ENCODE results near the gene GNPTAB.

GNPTAB gene

DNA sequence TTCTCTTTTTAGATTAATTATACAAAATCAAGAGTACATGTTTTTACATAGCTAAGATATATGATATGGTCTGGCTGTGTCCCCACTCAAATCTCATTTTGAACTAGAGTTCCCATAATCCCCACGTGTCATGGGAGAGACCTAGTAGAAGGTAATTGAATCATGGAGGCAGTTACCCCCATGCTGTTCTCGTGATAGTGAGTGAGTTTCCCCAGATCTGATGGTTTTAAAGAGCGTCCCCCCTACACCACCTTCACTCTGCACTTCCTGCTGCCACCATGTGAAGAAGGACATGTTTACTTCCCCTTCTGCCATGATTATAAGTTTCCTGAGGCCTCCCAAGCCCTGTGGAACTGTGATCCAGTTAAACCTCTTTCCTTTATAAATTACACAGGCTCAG, 25.2 kb upstream of the GNPTAB start:
- TF ChIP-seq CTCF (IDR thresholded peaks at IDR 0.05; ENCODE audit: low read depth, low read length) (no peak), EZH2phosphoT487 (IDR thresholded peaks at IDR 0.05; ENCODE audit: low read depth) (no peak)
- peak overlapping the region; percentile 96 for H3K27ac ChIP-seq (ENCODE audit: low read length)
- H2AFZ ChIP-seq (ENCODE audit: low read depth, low read length): no peak overlapping the region

GRCh38 chr12:101855364-101855884, 24.7 kb upstream of the GNPTAB start:
- H3K4me2 ChIP-seq (ENCODE audit: low read length): peak overlapping the region; percentile 66
- H3K27me3 ChIP-seq (ENCODE audit: low read depth, low read length): no peaks in the 10 kb centered on the region
- peak overlapping the region; percentile 96 for H3K27ac ChIP-seq (ENCODE audit: low read length)
- no peaks in the 10 kb centered on the region for H4K20me1 ChIP-seq (ENCODE audit: insufficient read depth, low read length)
- no peaks in the 10 kb centered on the region for H3K79me2 ChIP-seq (ENCODE audit: low read length)
- no peak overlapping the region for H2AFZ ChIP-seq (ENCODE audit: low read depth, low read length)
- H3K9ac ChIP-seq (ENCODE audit: low read length): peak overlapping the region; percentile 62
- H3K4me1 ChIP-seq (ENCODE audit: low read length): peaks cover 86% of the 10 kb centered on the region
- no peaks in the 10 kb centered on the region for H3K9me3 ChIP-seq (ENCODE audit: insufficient read depth, low read length)
- peak overlapping the region; percentile 9; the same call in 1 of the 2 replicates for H3K4me3 ChIP-seq (ENCODE audit: low read length)
- no peaks in the 10 kb centered on the region for H3K36me3 ChIP-seq (replicated peaks; ENCODE audit: low read depth, low read length)
- TF ChIP-seq CTCF (IDR thresholded peaks at IDR 0.05; ENCODE audit: low read depth, low read length) (no peak), EZH2phosphoT487 (IDR thresholded peaks at IDR 0.05; ENCODE audit: low read depth) (no peak)

More for the DNA sequence above, 25.2 kb upstream of the GNPTAB start:
- H3K4me2 ChIP-seq (ENCODE audit: low read length): peak overlapping the region; percentile 66
- peak overlapping the region; percentile 16; the same call in 1 of the 2 replicates for H3K4me3 ChIP-seq (ENCODE audit: low read length)
- H3K9me3 ChIP-seq (ENCODE audit: insufficient read depth, low read length): no peaks in the 10 kb centered on the region
- peaks cover 86% of the 10 kb centered on the region for H3K4me1 ChIP-seq (ENCODE audit: low read length)
- no peaks in the 10 kb centered on the region for H3K27me3 ChIP-seq (ENCODE audit: low read depth, low read length)
- no peaks in the 10 kb centered on the region for H3K36me3 ChIP-seq (replicated peaks; ENCODE audit: low read depth, low read length)
- no peaks in the 10 kb centered on the region for H3K79me2 ChIP-seq (ENCODE audit: low read length)
- H4K20me1 ChIP-seq (ENCODE audit: insufficient read depth, low read length): no peaks in the 10 kb centered on the region
- peak overlapping the region; percentile 62 for H3K9ac ChIP-seq (ENCODE audit: low read length)

DNA sequence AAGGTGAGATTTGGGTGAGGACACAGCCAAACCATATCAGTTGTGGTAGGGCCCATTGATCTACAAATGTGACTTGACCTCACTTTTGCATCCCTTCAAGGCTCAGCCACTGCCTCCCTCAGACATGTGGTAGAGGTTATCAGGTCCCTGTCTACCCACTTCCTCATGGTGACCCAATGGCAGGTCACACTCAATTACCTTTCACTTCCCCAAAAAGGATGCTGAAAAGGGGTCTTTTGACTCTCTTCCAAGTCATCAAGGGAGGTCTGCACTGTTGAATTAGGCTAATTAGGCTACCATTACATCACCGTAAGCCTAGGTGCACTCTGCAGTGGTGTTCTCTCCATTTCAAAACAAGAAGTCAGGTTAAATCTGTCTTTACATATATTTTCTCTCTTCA, 24.0 kb upstream of the GNPTAB start:
- Histone ChIP-seq H3K79me2 (ENCODE audit: low read length) (no peaks in the 10 kb centered on the region), H3K27me3 (ENCODE audit: low read depth, low read length) (no peaks in the 10 kb centered on the region), H3K9me3 (ENCODE audit: insufficient read depth, low read length) (no peaks in the 10 kb centered on the region), H3K4me3 (ENCODE audit: low read length) (peak overlapping the region; percentile 2; the same call in 1 of the 2 replicates), H4K20me1 (ENCODE audit: insufficient read depth, low read length) (no peaks in the 10 kb centered on the region), H3K27ac (ENCODE audit: low read length) (peak overlapping the region; percentile 96), H3K4me2 (ENCODE audit: low read length) (peak overlapping the region; percentile 66), H3K9ac (ENCODE audit: low read length) (peak overlapping the region; percentile 62), H3K36me3 (replicated peaks; ENCODE audit: low read depth, low read length) (no peaks in the 10 kb centered on the region), H3K4me1 (ENCODE audit: low read length) (peaks cover 86% of the 10 kb centered on the region), H2AFZ (ENCODE audit: low read depth, low read length) (no peak overlapping the region)
- TF ChIP-seq EZH2phosphoT487 (IDR thresholded peaks at IDR 0.05; ENCODE audit: low read depth) (0 out of 2 replicates have a peak, but pooled peaks have one; percentile 25), CTCF (IDR thresholded peaks at IDR 0.05; ENCODE audit: low read depth, low read length) (no peak)

DNA sequence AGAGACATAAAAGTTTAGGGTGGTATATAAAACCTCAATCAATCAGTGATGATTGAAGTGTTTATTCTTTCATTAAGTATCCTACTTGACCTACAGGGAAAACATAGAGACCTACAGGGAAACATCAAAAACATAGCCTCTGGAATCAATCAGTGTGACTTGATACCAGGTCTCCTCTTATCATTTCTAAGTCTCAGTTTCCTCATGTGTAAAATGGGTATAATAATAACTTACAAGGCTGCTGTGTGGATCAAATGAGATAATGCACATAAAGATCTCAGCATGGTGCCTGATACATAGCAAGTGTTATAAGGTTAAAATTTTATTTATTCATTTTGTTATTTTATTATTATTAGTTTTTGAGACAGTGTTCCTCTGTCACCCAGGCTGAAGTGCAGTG, 22.2 kb upstream of the GNPTAB start:
- Histone ChIP-seq H3K4me1 (ENCODE audit: low read length) (peaks cover 73% of the 10 kb centered on the region), H3K4me3 (ENCODE audit: low read length) (no peak overlapping the region), H3K4me2 (ENCODE audit: low read length) (no peak overlapping the region), H3K9ac (ENCODE audit: low read length) (no peak overlapping the region), H3K27ac (ENCODE audit: low read length) (no peak overlapping the region), H3K36me3 (replicated peaks; ENCODE audit: low read depth, low read length) (no peaks in the 10 kb centered on the region), H3K9me3 (ENCODE audit: insufficient read depth, low read length) (no peaks in the 10 kb centered on the region), H3K27me3 (ENCODE audit: low read depth, low read length) (no peaks in the 10 kb centered on the region), H4K20me1 (ENCODE audit: insufficient read depth, low read length) (no peaks in the 10 kb centered on the region), H2AFZ (ENCODE audit: low read depth, low read length) (no peak overlapping the region), H3K79me2 (ENCODE audit: low read length) (no peaks in the 10 kb centered on the region)
- no peak for TF ChIP-seq CTCF (IDR thresholded peaks at IDR 0.05; ENCODE audit: low read depth, low read length)
- no peak for TF ChIP-seq EZH2phosphoT487 (IDR thresholded peaks at IDR 0.05; ENCODE audit: low read depth)
